RCC 7860 (cell line): ENCODE data around the gene NPIPB6.

Experiments
- DNase-seq: peaks from one replicate; pipeline ENCODE4 v3.0.0-alpha.2; 2015; ENCODE audit warnings: low spot score
- FAIRE-seq: peaks from 2 replicates; lab custom pipeline; 2012; peaks lifted over from hg19 to GRCh38; lab: Jason Lieb, UNC

The NPIPB6 gene

DNA sequence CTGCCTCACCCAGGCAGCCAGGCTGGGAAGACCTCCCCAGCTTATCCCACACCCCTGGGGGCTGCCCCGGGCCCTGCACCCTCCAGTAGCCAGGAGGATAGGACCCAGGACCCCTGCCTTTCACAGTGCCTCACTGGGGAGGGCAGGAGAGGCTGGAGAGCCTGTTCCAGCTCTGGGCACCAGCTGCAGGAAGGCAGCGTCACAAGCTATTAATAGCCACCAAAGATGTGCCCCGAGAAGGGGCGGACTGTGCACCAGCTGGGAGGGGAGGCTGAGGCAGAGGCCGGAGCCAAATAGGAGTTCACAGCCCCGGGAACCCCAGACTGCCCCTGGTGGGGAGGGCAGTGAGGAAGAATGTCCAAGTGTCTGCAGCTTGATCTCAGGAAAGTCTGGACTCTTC lies 62.2 kb downstream of the NPIPB6 start:
- no peak for FAIRE-seq
- DNase-seq = no peak

DNA sequence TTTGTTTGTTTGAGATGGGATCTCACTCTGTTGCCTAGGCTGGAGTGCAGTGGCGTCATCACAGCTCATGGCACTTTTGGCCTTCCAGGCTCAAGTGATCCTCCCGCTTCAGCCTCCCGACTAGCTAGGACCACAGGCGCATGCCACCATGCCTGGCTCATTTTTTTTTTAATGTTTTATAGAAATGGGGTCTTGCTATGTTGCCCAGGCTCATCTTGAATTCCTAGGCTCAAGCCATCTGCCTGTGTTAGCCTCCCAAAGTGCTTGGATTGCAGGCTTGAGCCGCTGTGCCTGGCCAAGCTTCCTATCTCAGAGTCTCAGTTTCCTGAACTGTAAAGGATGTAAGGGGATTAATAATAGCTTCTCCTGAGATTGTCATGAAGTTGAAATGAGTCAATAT lies 63.0 kb downstream of the NPIPB6 start:
- DNase-seq = no peak
- no peak for FAIRE-seq

DNA sequence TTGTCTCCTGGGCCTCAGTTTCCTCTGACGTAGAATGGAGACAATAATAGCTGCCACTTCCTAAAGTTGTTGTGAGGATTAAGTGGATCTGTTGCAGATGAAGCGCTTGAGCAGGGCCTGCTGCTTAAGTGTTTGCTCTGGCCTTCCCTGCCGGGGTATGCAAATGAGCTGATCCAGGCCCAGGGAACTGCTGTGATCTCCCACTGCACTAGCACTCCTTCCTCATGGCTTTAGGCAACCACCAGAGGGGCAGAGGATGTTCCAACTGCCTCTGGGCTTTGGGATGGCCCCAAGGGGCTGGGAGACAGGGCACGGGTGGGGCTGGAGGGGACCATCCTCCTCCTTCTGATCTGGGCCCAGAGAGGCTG lies 64.8 kb downstream of the NPIPB6 start:
- no peak for DNase-seq
- no peak for FAIRE-seq

DNA sequence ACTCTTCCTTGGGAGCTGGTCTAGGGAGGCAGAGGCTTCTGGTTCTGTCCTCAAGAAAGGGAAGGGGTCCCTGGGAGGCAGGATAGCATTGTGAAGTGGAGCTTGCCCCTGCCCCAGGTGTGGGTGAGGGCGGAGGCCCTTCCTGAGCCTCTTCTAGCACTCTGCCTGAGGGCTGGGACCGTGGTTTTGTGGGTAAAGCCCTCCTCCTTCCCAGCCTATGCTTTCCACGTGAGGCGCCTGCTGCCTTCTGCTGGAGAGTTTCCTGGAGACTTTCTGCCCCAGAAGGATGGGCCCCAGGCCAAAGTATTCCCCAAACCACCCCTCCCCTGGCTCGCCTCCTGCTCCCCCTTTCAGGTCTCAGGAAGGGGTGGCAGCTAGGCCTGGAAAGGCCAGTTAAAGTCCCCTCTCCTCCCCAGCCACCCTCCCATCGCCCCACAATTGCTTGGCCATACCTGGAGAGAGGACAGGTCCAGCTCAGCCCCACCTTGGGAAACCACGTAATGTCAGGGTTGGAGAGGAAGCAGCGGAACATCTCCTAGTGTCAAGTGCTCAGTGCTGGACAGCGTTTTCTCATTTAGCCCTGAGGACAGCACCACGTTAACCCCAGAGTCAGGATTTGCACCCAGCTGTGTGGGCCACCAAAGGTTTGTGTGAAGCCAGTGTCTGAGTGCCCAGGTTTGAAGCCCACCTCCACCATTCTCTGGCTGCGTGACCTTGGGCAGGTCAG lies 65.4 kb downstream of the NPIPB6 start:
- DNase-seq (no peak), FAIRE-seq (no peak)

DNA sequence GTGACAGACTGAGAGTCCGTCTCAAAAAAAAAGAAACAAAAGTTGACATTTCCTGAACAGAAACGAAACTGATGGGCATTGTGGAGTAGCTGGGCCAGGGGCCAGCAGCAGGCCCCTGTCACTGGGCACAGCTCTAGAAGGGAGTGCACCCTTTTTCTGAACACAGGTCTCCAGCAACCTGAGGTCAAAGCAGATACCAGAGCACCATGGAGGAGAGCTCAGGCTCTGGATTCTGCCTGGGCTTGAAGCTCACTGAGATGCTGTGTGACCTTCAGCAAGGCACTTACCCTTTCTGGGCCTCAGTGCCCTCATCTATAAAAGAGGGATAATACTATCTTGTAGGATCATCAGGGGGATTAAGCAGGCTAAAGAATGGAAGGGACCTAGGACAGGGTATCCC lies 66.0 kb downstream of the NPIPB6 start:
- no peak for DNase-seq
- no peak for FAIRE-seq

DNA sequence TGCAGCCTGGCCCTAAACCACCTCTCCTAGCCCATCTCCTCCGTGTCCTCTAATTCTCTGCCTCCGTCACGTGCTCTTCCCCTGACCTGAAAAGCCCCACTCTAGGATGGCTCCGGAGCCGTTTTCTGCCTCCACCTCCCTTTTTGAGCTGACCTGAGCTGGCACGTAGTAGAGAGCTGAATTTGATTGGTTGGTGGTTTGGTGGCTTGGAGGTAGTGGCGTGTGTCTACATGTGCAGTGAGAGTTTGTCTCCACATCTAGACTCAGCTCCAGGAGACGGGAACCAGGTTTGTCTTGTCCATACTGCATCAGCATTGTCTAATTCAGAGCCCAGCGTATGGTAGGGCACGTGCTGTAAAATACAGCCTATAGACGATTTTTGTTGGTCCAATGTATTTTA lies 68.0 kb downstream of the NPIPB6 start:
- DNase-seq = no peak
- FAIRE-seq = no peak

DNA sequence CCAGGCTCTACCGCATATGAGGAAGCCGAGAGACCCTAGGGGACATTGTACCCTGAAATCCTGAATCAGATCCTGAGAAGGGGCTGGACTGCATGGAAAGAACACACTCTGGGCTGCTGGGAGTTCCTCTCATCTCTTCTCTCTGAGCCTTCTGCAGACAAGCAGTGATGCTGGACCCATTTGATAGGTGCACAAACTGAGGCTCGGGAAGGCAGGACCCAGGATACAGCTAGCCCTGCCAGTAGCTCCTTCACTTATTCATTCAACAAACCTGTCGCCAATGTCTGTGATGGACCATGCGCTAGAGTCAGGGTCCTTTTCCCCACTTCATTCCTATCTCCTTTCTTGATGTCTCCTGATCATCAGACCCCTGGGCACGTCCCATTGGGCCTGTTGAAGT lies 69.1 kb downstream of the NPIPB6 start:
- FAIRE-seq = no peak
- DNase-seq = no peak

DNA sequence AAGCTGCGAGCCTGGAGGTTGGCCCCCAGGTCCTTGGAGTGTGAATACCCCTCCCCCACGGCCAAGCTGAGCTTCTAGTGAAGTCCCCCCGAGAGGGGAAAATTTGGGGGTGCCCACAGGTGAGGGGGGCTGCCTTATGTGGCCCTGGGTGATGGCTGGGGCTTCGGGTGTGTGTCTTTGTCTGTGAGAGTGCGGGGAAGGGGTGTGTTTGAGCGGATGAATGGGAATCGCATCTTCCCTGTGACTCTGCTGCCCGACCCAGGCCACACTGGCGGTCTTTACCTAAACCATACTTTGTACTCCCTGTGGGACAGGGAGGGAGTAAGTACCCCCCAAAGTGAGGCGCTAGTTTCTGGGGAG lies 69.7 kb downstream of the NPIPB6 start:
- FAIRE-seq = no peak
- no peak for DNase-seq

DNA sequence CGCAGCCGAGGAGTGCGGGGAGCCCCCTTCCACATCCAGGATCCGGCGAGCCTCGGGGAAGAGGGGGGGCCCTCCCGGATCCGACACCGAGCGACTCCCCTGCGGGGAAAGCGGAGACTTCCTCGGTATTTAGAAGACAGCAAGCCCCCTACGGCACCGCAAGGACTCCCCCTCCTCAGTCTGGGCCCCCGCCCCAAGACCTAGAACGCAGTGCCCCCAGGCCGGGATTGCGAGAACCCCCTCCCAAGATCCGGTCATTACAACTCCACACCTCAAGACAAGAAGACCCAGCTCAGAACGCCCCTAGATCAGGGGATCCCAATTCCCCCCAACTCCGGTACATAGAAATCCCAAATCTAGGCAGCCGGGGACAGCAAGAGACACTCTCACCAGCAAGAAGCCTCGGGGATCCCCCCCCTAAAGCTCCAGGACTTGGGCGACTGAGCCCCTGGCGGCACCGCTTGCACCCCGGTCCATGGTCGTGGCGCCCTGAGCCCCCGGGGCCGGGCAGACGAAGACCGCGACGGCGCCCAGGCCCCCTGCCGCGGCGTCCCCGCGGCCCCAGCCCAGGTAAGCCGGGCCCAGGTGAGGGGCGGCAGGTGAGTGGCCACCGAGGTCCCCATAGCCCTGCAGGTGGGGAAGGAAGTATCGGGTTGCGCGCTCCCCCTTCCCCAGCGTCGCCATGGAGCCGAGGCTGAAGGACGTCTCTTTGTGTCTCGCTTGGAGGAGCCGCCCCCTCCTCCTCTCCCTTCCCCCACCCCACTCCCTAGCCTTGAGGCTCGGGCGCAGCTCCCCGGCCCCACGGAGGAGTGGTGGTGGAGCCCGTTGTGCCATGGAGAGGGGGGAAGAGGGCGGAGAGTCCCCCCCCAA lies 70.3 kb downstream of the NPIPB6 start:
- DNase-seq = no peak
- no peak for FAIRE-seq
